Measurements from ENCODE around the gene IRS2. TPM values are rescaled to one million over a fixed set of nuclear protein-coding genes. Genes with fewer than 3 reads are reported as not detected.

IRS2 gene
- total RNA-seq, 2 experiments from 2014 or later = 2.3 to 2.5 TPM

DNA sequence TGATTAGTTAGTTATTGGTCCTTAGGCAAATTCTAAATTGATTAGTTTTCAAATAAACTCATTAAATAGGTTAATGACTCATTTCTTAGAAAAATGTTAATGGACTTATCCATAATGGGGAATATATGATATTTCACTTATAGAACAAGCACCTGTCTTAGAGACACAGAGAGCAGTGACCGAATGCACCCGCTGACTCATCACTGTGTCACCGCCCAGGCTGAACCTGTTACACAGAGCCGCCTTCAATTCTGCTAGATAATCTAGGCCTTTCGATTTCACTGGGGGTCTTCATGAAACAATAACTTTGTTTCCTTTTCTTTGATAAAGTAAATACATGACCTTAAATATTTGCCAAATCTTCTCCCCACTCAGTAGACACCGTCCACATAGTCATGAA is 13.1 kb downstream of the IRS2 start:
- DNase-seq = peak; percentile 42
- Mint-ChIP-seq H3K27ac (no peak overlapping the region), H3K4me1 (ENCODE audit: low read depth) (peaks cover 27% of the 10 kb centered on the region), H3K27me3 (no peaks in the 10 kb centered on the region), H3K4me3 (no peak overlapping the region), H3K9me3 (no peaks in the 10 kb centered on the region), H3K36me3 (no peaks in the 10 kb centered on the region)
- intact Hi-C loops (cut with micrococcal nuclease) = no loop called here
- CTCF ChIA-PET = no interaction called here
- POLR2A ChIA-PET = no interaction called here

DNA sequence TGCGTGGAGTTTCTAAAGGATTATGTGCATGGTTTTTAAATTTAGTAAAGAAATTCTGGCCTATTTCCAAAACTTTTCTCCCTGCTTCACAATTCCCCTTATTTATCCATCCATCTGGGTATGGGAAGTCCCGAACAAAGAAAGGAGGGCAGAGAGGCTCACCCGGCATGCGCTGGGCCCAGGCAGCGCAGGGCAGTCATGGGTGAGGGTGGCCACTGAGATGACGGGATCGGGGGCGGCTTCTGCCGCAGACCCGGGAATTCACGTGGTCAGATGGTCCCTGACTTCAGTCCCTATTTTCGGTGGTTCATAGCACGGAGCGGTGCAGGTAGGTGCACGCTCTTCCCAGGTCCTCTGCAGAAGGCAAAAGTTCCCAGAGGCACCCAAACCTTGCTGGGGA is 14.5 kb downstream of the IRS2 start:
- Mint-ChIP-seq H3K4me1 (ENCODE audit: low read depth) (peaks cover 15% of the 10 kb centered on the region), H3K9me3 (no peaks in the 10 kb centered on the region), H3K4me3 (no peak overlapping the region), H3K27ac (no peak overlapping the region), H3K36me3 (no peaks in the 10 kb centered on the region), H3K27me3 (no peaks in the 10 kb centered on the region)
- no peak for DNase-seq
- POLR2A ChIA-PET = no interaction called here
- intact Hi-C loops (cut with micrococcal nuclease) = no loop called here
- CTCF ChIA-PET = no interaction called here

DNA sequence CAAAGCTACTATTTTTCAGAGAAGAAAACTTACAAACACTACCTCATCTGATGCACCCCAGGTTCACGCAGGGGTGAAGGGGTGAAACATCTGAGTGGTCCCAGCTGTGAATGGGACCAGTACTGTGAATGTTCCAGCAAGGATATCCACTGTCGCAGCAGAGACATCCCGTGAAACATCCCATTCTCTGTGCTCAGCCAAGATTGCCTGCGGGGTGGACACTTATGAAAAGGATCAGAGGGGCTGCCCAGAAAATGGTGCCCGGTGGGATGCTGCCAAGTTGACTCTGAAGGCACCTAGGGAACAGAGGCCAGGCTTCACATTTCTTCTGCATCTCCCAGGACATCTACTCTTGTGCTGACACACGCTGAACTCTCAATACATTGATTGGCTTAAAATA is 15.9 kb downstream of the IRS2 start:
- ChIA-PET POLR2A (no interaction called here), CTCF (interaction anchor here (1.4 kb wide), 1 partner anchor 15 kb away, joined by 5 read pairs; no protein-coding TSS in a partner anchor)
- Mint-ChIP-seq H3K4me3 (no peak overlapping the region), H3K27ac (no peak overlapping the region), H3K27me3 (no peaks in the 10 kb centered on the region), H3K9me3 (no peaks in the 10 kb centered on the region), H3K4me1 (ENCODE audit: low read depth) (peaks cover 10% of the 10 kb centered on the region), H3K36me3 (no peaks in the 10 kb centered on the region)
- intact Hi-C loops (cut with micrococcal nuclease) = no loop called here
- no peak for DNase-seq

DNA sequence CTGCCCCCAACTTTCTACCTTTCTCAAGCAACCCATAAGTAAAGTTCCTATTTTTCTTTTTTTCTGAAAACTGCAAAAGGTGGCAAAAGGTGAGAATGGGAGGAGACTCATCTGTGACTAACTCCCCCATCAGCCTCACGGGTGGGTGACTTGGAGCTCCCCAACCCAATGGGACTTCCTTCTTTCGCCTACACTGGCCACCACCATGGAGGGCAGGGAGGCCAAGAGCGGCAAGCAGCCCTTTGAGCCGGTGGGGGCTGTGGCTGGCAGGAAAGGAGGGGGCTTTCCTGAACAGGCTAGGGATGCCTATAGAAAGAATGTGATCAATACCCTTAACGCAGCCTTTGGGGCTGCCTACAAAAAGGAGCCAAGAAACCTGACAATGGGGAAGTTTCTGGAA is 16.5 kb downstream of the IRS2 start:
- Mint-ChIP-seq H3K36me3 (no peaks in the 10 kb centered on the region), H3K9me3 (no peaks in the 10 kb centered on the region), H3K27ac (no peak overlapping the region), H3K4me3 (no peak overlapping the region), H3K4me1 (ENCODE audit: low read depth) (peaks cover 12% of the 10 kb centered on the region), H3K27me3 (no peaks in the 10 kb centered on the region)
- ChIA-PET CTCF (interaction anchor here (1.4 kb wide), 1 partner anchor 15 kb away, joined by 5 read pairs; no protein-coding TSS in a partner anchor), POLR2A (no interaction called here)
- no peak for DNase-seq
- intact Hi-C loops (cut with micrococcal nuclease) = no loop called here

DNA sequence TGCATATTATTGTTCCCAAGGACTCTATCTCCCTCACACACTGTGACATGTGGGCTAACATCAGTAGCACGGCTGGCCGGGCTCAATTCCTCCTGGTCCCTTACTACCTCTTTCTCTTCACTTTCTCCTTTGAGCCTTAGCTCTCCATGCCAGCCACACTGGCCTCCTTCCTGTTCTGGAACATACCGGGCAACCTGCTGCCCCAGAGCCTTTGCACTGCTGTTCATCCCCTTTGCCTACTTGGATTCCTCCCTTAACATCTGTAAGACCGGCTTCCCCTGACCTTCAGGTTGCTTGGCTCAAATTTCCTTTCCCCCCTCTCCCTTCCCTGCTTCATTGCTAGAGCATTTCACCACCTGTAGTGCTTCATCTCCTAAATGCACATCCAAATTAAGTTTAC is 17.1 kb downstream of the IRS2 start:
- Mint-ChIP-seq H3K4me1 (ENCODE audit: low read depth) (peaks cover 18% of the 10 kb centered on the region), H3K27ac (no peak overlapping the region), H3K27me3 (no peaks in the 10 kb centered on the region), H3K9me3 (no peaks in the 10 kb centered on the region), H3K4me3 (no peak overlapping the region), H3K36me3 (no peaks in the 10 kb centered on the region)
- no peak for DNase-seq
- POLR2A ChIA-PET = no interaction called here
- intact Hi-C loops (cut with micrococcal nuclease) = no loop called here
- CTCF ChIA-PET = interaction anchor here (1.4 kb wide), 1 partner anchor 16 kb away, joined by 5 read pairs; no protein-coding TSS in a partner anchor

DNA sequence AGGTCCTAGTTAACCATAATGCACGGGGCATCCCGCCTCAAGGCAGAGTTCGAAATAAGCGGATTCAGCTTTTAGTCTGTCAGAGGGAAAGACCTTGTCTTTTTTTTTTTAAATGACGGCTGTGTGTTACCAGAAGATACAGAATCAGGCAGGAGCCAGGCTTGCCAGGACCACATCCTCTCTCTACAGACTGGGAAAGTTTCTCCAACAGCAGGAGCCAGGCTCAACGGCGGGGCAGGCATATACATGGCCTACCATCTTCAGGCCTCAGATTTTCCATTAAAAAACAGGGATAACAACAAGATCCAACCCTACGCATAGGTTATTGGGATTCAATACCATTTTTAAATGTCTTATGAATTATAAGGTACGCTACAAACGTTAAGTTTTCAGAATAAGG is 17.8 kb downstream of the IRS2 start:
- Mint-ChIP-seq H3K4me3 (no peak overlapping the region), H3K4me1 (ENCODE audit: low read depth) (peaks cover 14% of the 10 kb centered on the region), H3K36me3 (no peaks in the 10 kb centered on the region), H3K27me3 (no peaks in the 10 kb centered on the region), H3K9me3 (no peaks in the 10 kb centered on the region), H3K27ac (no peak overlapping the region)
- no peak for DNase-seq
- intact Hi-C loops (cut with micrococcal nuclease) = no loop called here
- ChIA-PET POLR2A (no interaction called here), CTCF (no interaction called here)

DNA sequence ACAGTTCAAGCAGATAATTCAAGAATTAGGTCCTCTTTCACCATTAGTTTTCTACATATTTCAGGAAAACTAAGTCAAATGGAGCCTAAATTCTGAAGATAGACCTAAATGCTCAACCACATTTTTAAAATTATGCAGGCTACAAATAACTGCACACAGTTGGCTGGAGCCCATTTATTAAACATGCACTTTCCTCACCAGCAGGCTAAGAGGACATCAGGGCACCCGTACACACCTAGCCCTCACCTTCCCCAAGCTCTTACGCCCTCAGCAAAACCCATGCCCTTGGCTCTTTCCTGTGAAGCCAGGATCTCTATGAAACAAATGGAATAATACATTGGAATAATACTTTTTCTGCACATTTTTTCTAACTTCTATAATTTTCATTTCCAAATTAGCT is 18.2 kb downstream of the IRS2 start:
- no peaks in the 10 kb centered on the region for H3K27me3 Mint-ChIP-seq
- no peak overlapping the region for H3K4me3 Mint-ChIP-seq
- CTCF ChIA-PET = no interaction called here
- peaks cover 11% of the 10 kb centered on the region for H3K4me1 Mint-ChIP-seq (ENCODE audit: low read depth)
- no peaks in the 10 kb centered on the region for H3K36me3 Mint-ChIP-seq
- POLR2A ChIA-PET = no interaction called here
- H3K27ac Mint-ChIP-seq = no peak overlapping the region
- no peaks in the 10 kb centered on the region for H3K9me3 Mint-ChIP-seq
- intact Hi-C loops (cut with micrococcal nuclease) = no loop called here
- DNase-seq = no peak

DNA sequence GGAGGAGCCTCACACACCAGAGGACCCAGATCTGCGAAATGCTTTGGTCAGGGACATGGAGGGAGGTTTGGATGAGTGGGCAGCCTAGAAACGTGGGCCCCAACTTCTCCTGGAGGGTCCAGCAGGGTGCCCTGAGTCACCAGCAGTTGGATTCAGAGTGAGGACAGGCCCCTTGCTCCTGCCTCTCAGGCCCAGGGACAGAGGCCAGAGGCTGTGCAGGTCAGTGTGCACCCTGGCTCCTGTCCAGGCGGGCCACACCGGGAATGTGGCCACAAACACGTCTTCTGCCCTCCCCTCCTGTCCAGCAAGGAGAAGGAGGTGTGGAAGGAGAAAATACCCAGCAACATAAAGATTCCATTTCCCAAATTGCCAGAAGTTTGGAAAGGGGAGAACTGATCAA is 19.4 kb downstream of the IRS2 start:
- intact Hi-C loops (cut with micrococcal nuclease) = no loop called here
- peaks cover 18% of the 10 kb centered on the region for H3K4me1 Mint-ChIP-seq (ENCODE audit: low read depth)
- no peaks in the 10 kb centered on the region for H3K9me3 Mint-ChIP-seq
- POLR2A ChIA-PET = no interaction called here
- no peaks in the 10 kb centered on the region for H3K27me3 Mint-ChIP-seq
- H3K36me3 Mint-ChIP-seq = no peaks in the 10 kb centered on the region
- no peak overlapping the region for H3K4me3 Mint-ChIP-seq
- DNase-seq = no peak
- CTCF ChIA-PET = no interaction called here
- no peak overlapping the region for H3K27ac Mint-ChIP-seq

DNA sequence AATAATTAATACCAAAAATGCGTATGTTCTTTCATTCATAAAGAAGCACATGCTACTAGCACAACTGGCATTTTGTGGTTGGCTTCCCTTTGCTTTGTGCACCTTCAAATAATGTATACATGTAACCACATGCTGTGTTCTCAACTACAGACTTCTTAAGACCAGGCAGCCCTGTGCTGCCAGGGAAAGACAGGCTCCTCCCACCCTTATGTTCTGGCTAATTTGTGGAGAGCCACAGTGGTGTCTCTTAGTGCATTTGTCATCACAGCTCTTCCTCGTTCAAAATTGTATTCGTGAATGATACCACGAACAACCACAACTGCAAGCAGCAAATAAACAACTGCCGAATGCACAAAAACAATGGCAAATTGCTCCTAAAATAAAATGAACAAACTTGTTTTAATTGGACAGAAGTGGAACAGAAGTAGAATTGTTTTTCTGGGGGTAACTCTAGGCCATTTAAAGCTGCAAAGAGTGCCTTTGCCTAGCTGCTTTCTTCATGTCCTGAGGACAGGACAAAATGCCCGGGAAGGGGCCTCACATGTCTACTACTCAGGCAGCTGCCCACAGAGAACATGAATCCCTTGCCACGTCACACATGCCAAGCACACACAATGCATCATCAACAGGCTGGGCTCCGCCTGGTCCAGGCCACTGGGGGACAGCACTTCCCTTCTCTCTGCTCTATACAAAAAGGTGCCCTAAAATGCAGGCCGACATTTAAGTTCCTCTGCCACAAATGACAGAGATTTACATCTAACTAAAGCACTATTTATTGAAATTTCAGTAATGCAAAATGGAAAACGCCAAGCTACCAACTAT is 21.7 kb downstream of the IRS2 start:
- Mint-ChIP-seq H3K27me3 (no peaks in the 10 kb centered on the region), H3K4me1 (ENCODE audit: low read depth) (peaks cover 29% of the 10 kb centered on the region), H3K4me3 (no peak overlapping the region), H3K36me3 (peaks cover 4% of the 10 kb centered on the region), H3K27ac (no peak overlapping the region), H3K9me3 (no peaks in the 10 kb centered on the region)
- ChIA-PET CTCF (interaction anchor here (0.6 kb wide), 1 partner anchor 20 kb away, joined by 3 read pairs; no protein-coding TSS in a partner anchor), POLR2A (no interaction called here)
- peak; percentile 52 for DNase-seq
- intact Hi-C loops (cut with micrococcal nuclease) = no loop called here

DNA sequence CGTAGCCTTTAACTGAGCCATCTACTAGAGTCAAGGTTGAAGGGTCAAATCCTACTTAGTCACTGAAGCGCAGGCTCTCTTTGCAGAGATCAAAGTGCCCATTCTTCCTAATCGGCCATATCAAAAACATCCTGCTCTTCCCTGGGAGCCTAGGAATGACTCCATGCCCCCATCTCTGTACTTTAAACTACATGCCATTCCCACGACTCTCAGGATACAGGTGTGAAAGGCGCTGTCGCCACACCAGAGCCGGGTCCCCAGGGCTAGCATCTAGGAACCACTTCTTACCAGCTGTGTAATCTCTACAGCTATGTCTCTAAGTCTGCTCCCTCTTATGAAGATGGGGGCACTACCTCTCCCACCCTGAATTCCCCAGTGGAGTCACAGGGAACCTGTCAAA is 22.3 kb downstream of the IRS2 start:
- intact Hi-C loops (cut with micrococcal nuclease) = no loop called here
- H3K27ac Mint-ChIP-seq = no peak overlapping the region

DNA sequence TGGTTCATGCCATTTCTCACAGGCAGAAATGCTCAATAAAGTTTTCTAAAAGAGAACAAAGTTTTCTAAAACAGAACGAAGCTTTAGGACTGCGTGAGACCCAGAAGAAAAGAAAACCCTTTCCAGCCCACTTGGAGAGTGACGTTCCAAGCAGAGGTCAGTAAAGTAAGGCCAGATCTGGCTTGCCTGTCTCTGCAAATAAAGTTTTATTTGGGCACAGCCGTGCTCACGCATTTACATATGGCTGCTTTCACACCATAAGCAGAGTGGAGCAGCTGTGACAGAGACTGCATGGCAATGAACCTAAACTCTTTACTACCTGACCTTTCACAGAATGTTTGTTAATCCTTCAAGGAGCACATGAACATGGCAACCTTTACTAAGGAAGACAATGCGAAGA is 23.6 kb downstream of the IRS2 start:
- no peak overlapping the region for H3K27ac Mint-ChIP-seq

More for the DNA sequence above, 22.3 kb downstream of the IRS2 start:
- H3K4me3 Mint-ChIP-seq = no peak overlapping the region
- no peaks in the 10 kb centered on the region for H3K9me3 Mint-ChIP-seq
- H3K36me3 Mint-ChIP-seq = peaks cover 4% of the 10 kb centered on the region
- ChIA-PET POLR2A (no interaction called here), CTCF (interaction anchor here (0.5 kb wide), 1 partner anchor 107 kb away, joined by 3 read pairs; no protein-coding TSS in a partner anchor)
- peaks cover 32% of the 10 kb centered on the region for H3K4me1 Mint-ChIP-seq (ENCODE audit: low read depth)
- no peak for DNase-seq
- H3K27me3 Mint-ChIP-seq = no peaks in the 10 kb centered on the region

DNA sequence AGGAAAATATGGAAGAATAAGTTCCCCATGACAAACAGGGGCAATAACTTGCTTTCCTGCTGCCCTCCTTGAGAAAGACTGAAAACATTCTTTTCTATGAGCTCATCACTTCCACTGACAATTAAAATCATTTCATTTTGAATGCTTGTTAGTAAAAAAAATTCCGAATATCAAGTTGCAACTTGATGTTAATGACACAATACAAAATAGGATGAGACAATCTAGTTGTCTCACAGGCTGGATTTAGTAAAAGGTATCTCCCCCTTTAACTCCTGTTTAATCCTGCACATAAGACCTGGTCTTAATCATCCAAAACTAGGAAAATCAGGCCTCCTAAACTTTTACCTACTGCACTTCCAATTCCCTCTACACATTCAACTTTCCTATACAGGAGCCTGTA is 24.7 kb downstream of the IRS2 start:
- peaks cover 4% of the 10 kb centered on the region for H3K36me3 Mint-ChIP-seq
- no peak overlapping the region for H3K27ac Mint-ChIP-seq
- DNase-seq = no peak
- H3K4me3 Mint-ChIP-seq = no peak overlapping the region
- no peaks in the 10 kb centered on the region for H3K9me3 Mint-ChIP-seq
- H3K27me3 Mint-ChIP-seq = no peaks in the 10 kb centered on the region
- intact Hi-C loops (cut with micrococcal nuclease) = no loop called here
- peaks cover 34% of the 10 kb centered on the region for H3K4me1 Mint-ChIP-seq (ENCODE audit: low read depth)
- ChIA-PET POLR2A (no interaction called here), CTCF (interaction anchor here (0.7 kb wide), 1 partner anchor 24 kb away, joined by 3 read pairs; no protein-coding TSS in a partner anchor)

More for the DNA sequence above, 23.6 kb downstream of the IRS2 start:
- H3K4me1 Mint-ChIP-seq (ENCODE audit: low read depth) = peaks cover 35% of the 10 kb centered on the region
- POLR2A ChIA-PET = no interaction called here
- no peaks in the 10 kb centered on the region for H3K27me3 Mint-ChIP-seq
- peaks cover 4% of the 10 kb centered on the region for H3K36me3 Mint-ChIP-seq
- CTCF ChIA-PET = no interaction called here
- intact Hi-C loops (cut with micrococcal nuclease) = no loop called here
- no peaks in the 10 kb centered on the region for H3K9me3 Mint-ChIP-seq
- DNase-seq = no peak
- no peak overlapping the region for H3K4me3 Mint-ChIP-seq

DNA sequence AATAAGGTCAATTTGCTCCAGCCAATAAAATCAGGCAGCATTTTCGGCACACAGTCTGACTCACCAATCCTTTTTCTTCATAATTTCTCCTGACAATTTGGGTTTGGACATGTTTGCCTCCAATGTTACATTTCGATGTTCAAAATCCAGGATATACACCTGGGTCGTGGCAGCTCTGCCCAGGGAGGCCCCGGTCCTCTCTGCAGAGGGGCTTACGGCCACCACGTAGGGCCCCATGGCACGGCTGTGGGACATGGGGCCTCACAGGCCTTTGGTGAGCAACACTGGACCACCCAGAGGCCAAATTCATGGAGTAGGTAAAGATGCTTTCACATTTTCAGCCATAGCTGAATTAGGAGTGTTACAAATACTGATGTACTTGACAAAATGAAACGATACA is 25.4 kb downstream of the IRS2 start:
- CTCF ChIA-PET = no interaction called here
- Mint-ChIP-seq H3K9me3 (no peaks in the 10 kb centered on the region), H3K27me3 (no peaks in the 10 kb centered on the region), H3K36me3 (peaks cover 6% of the 10 kb centered on the region), H3K4me1 (ENCODE audit: low read depth) (peaks cover 32% of the 10 kb centered on the region), H3K27ac (no peak overlapping the region), H3K4me3 (no peak overlapping the region)
- POLR2A ChIA-PET = no interaction called here
- DNase-seq = no peak
- intact Hi-C loops (cut with micrococcal nuclease) = no loop called here

All from activated CD4-positive, alpha-beta memory T cell treated with anti-CD3 and anti-CD28 coated beads for 36 hours (primary cell).